MM.1S (cell line): ENCODE data around the gene ABTB2.

Experiments used
- CTCF ChIP-seq: fragments of 300-600 bp; sonication (generic); IDR thresholded peaks from 2 replicates; pipeline ENCODE4 v1.5.1; 2016; ENCODE audit warnings: antibody characterized with exemption, low read length, mixed read lengths
- EZH2 ChIP-seq: fragments of 300-600 bp; sonication (generic); optimal IDR thresholded peaks from 2 replicates; pipeline ENCODE3; 2017; ENCODE audit warnings: low read depth, mild to moderate bottlenecking, antibody characterized with exemption, low read length, mixed read lengths

- TF ChIP-seq CTCF: no peak
- no peak for TF ChIP-seq EZH2
These were observed 139.7 kb downstream of the ABTB2 start for GRCh38 chr11:34218067-34218466.
